PC-3 (cell line): Measurements from ENCODE around the gene EMP2.

Source experiments
- CTCF ChIP-seq: fragments of 300-600 bp; sonication (generic); conservative IDR thresholded peaks from 2 replicates; pipeline ENCODE4 v1.5.1; 2017; ENCODE audit warnings: antibody characterized with exemption, low read depth, mild to moderate bottlenecking, low read length
- EZH2 ChIP-seq: fragments of 300-600 bp; sonication (generic); IDR thresholded peaks from one replicate; pipeline ENCODE4 v1.6.1; 2017; ENCODE audit warnings: antibody characterized with exemption, mild to moderate bottlenecking, low read length; ENCODE audit not compliant: unreplicated experiment
- EZH2phosphoT487 ChIP-seq: fragments of 300-600 bp; sonication (generic); IDR thresholded peaks from 2 replicates; pipeline ENCODE4 v1.6.1; 2018; ENCODE audit warnings: mild to moderate bottlenecking, antibody characterized with exemption, low read length, borderline replicate concordance

GRCh38 chr16:10485159-10485558 is 95.2 kb downstream of the EMP2 start:
- TF ChIP-seq EZH2 (no peak), CTCF (no peak), EZH2phosphoT487 (no peak)
